Caco-2 (cell line): ENCODE measurements around the gene PLA2G4D. TPM values are rescaled to one million over a fixed set of nuclear protein-coding genes. Genes with fewer than 3 reads are reported as not detected.

Source experiments
- BruUV-seq: library from RNA; stranded (reverse); fragments of 400-500 nt; replicated peaks from 2 replicates; lab custom pipeline; 2021; lab: Mats Ljungman, UMichigan
- CTCF ChIA-PET: fragments of 300-600 bp; sonication (Branson Sonifier 250); formaldehyde crosslinking; loops from one replicate; lab custom pipeline; 2022; ENCODE audit warnings: antibody characterized with exemption; lab: Charles Lee
- POLR2A ChIA-PET: fragments of 300-600 bp; sonication (Branson Sonifier 250); formaldehyde crosslinking; loops from one replicate; lab custom pipeline; 2022; ENCODE audit warnings: antibody characterized with exemption; lab: Charles Lee
- DNase-seq, 2 experiments: peaks; one replicate each; pipeline versions ENCODE4 v3.0.0 to v3.0.0-alpha.2; 2020 to 2022
- H3K27me3 ChIP-seq: replicated peaks from 2 replicates; pipeline ENCODE4 v1.6.0; 2011; ENCODE audit warnings: low read length; ENCODE audit not compliant: control insufficient read depth, insufficient read depth
- H3K36me3 ChIP-seq: 2 replicates; pipeline ENCODE4 v1.5.1; 2011; ENCODE audit warnings: low read length; ENCODE audit not compliant: control insufficient read depth, insufficient read depth
- H3K4me1 ChIP-seq: fragments of 250-450 bp; sonication (Bioruptor Pico); 2 replicates; pipeline ENCODE4 v1.5.1; 2020; ENCODE audit warnings: mild to moderate bottlenecking
- H3K4me3 ChIP-seq: 2 replicates; pipeline ENCODE4 v1.5.1; 2011; ENCODE audit warnings: low read depth, mild to moderate bottlenecking, control low read depth, low read length
- H3K9me3 ChIP-seq: fragments of 250-450 bp; sonication (Bioruptor Pico); 2 replicates; pipeline ENCODE4 v1.5.1; 2020; ENCODE audit warnings: mild to moderate bottlenecking, moderate library complexity
- H3K27ac Mint-ChIP-seq: one replicate; pipeline ENCODE4 v1.8.0; 2022; ENCODE audit warnings: mixed read lengths; ENCODE audit not compliant: unreplicated experiment
- H3K27me3 Mint-ChIP-seq: one replicate; pipeline ENCODE4 v1.8.0; 2022; ENCODE audit warnings: mixed read lengths; ENCODE audit not compliant: insufficient read depth, unreplicated experiment
- H3K36me3 Mint-ChIP-seq: one replicate; pipeline ENCODE4 v1.8.0; 2022; ENCODE audit warnings: mild to moderate bottlenecking, mixed read lengths; ENCODE audit not compliant: insufficient read depth, unreplicated experiment
- H3K4me1 Mint-ChIP-seq: one replicate; pipeline ENCODE4 v1.8.0; 2022; ENCODE audit warnings: low read depth, mixed read lengths; ENCODE audit not compliant: unreplicated experiment
- H3K4me3 Mint-ChIP-seq: one replicate; pipeline ENCODE4 v1.8.0; 2022; ENCODE audit warnings: mild to moderate bottlenecking, moderate library complexity, mixed read lengths; ENCODE audit not compliant: unreplicated experiment
- H3K9me3 Mint-ChIP-seq: one replicate; pipeline ENCODE4 v1.8.0; 2022; ENCODE audit warnings: mixed read lengths; ENCODE audit not compliant: unreplicated experiment
- intact Hi-C: fragments of 100-400 bp; cut with micrococcal nuclease; formaldehyde crosslinking; loops from one replicate; pipeline ENCODE4 v1.10.0; 2022; ENCODE audit not compliant: unreplicated experiment
- total RNA-seq: library from RNA; stranded (reverse); gene quantifications from 2 replicates; pipeline ENCODE4 v1.2.3, GENCODE V29; 2022
- TF ChIP-seq, protein P1 (sequence below), 2 experiments: fragments of 200-600 bp in 1 of 2; IDR thresholded peaks; 1 replicate in 1 of 2; 2 replicates in 1 of 2; pipeline versions ENCODE4 v1.5.1 to v1.8.0; 2011 to 2022; ENCODE audit warnings: antibody characterized with exemption in 1 of 2, control low read depth in 1 of 2, inconsistent platforms in 1 of 2, low read depth in 1 of 2, low read length in 1 of 2, mild to moderate bottlenecking in 1 of 2, moderate library complexity in 1 of 2; ENCODE audit not compliant: insufficient read depth in 1 of 2, severe bottlenecking in 1 of 2, unreplicated experiment in 1 of 2

The PLA2G4D gene
- total RNA-seq, 1 experiment from 2014 or later = not detected

DNA sequence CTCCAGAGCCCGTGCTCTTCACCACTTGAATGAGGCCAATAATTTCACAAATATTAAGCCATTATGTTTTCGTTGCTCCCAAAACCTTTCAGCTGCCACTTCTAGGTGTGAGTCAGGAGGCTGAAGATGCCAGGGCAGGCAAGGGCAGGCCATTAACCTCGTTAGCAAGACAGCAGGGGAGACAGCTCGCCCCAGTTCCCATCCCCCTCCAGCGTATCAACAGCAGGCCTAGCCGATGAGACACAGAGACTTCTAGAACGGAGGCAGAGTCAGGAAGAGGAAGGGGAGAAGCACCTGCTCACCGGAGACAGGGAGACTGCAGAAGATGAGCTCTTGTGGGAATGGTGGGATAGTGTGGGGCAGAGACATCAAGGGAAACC lies 45.6 kb downstream of the PLA2G4D start:
- H3K9me3 Mint-ChIP-seq = no peaks in the 10 kb centered on the region
- Histone ChIP-seq H3K4me3 (no peak overlapping the region), H3K27me3 (no peaks in the 10 kb centered on the region), H3K9me3 (peaks cover 3% of the 10 kb centered on the region; the same call in 1 of the 2 replicates), H3K4me1 (peaks cover 53% of the 10 kb centered on the region), H3K36me3 (no peaks in the 10 kb centered on the region)
- H3K4me3 Mint-ChIP-seq = no peak overlapping the region
- no peaks in the 10 kb centered on the region for H3K27me3 Mint-ChIP-seq
- no peak for DNase-seq
- no TSS peak for BruUV-seq
- no peaks in the 10 kb centered on the region for H3K36me3 Mint-ChIP-seq
- intact Hi-C loops = no loop called here
- H3K4me1 Mint-ChIP-seq = peaks cover 49% of the 10 kb centered on the region
- peak overlapping the region; percentile 66 for H3K27ac Mint-ChIP-seq
- ChIA-PET CTCF (no interaction called here), POLR2A (no interaction called here)
- TF ChIP-seq, protein P1, sequence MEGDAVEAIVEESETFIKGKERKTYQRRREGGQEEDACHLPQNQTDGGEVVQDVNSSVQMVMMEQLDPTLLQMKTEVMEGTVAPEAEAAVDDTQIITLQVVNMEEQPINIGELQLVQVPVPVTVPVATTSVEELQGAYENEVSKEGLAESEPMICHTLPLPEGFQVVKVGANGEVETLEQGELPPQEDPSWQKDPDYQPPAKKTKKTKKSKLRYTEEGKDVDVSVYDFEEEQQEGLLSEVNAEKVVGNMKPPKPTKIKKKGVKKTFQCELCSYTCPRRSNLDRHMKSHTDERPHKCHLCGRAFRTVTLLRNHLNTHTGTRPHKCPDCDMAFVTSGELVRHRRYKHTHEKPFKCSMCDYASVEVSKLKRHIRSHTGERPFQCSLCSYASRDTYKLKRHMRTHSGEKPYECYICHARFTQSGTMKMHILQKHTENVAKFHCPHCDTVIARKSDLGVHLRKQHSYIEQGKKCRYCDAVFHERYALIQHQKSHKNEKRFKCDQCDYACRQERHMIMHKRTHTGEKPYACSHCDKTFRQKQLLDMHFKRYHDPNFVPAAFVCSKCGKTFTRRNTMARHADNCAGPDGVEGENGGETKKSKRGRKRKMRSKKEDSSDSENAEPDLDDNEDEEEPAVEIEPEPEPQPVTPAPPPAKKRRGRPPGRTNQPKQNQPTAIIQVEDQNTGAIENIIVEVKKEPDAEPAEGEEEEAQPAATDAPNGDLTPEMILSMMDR (IDR thresholded peaks at IDR 0.05; ENCODE audit: insufficient read depth in 1 of 2, low read depth in 1 of 2, low read length in 1 of 2, severe bottlenecking in 1 of 2, unreplicated experiment in 1 of 2) = no peak

DNA sequence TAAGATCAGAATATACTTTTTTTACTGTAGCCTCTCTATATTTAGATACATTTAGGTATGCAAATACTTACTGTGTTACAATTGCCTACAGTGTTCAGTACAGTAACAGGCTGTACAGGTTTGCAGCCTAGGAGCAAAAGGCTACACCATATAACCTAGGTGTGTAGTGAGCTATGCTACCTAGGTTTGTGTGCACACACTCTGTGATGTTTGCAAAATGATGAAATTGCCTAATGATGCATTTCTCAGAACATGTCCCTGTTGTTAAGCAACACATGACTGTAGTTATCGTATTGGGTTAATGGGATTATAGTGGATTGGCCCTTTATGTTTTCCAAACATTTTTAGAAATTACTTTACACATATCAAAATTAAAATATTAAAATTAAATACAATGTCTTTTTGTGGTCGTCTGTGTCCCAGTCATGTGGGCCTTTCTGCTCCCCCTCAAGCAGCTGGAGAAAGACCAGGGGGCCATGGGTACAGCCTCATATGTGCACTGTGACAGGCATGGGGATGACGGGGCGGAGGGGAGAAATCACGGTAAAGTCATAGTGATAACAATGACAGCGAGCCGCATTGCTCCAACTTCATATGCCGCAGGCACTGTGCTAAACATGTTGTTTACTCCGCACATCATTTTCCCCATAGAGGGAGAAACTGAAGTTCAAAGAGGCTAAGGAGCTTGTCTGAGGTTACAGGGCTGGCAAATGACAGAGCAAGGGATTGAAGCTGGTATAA lies 46.1 kb downstream of the PLA2G4D start:
- no TSS peak for BruUV-seq
- H3K4me3 ChIP-seq = no peak overlapping the region
- Mint-ChIP-seq H3K9me3 (no peaks in the 10 kb centered on the region), H3K27me3 (no peaks in the 10 kb centered on the region), H3K27ac (peak overlapping the region; percentile 66), H3K36me3 (no peaks in the 10 kb centered on the region), H3K4me1 (peaks cover 53% of the 10 kb centered on the region), H3K4me3 (no peak overlapping the region)
- peaks cover 54% of the 10 kb centered on the region for H3K4me1 ChIP-seq
- intact Hi-C loops = no loop called here
- H3K9me3 ChIP-seq = peaks cover 3% of the 10 kb centered on the region; the same call in 1 of the 2 replicates
- DNase-seq = no peak
- H3K27me3 ChIP-seq = no peaks in the 10 kb centered on the region
- TF ChIP-seq, protein P1 (IDR thresholded peaks at IDR 0.05; ENCODE audit: insufficient read depth in 1 of 2, low read depth in 1 of 2, low read length in 1 of 2, severe bottlenecking in 1 of 2, unreplicated experiment in 1 of 2) = no peak
- CTCF ChIA-PET = no interaction called here
- POLR2A ChIA-PET = no interaction called here
- no peaks in the 10 kb centered on the region for H3K36me3 ChIP-seq

DNA sequence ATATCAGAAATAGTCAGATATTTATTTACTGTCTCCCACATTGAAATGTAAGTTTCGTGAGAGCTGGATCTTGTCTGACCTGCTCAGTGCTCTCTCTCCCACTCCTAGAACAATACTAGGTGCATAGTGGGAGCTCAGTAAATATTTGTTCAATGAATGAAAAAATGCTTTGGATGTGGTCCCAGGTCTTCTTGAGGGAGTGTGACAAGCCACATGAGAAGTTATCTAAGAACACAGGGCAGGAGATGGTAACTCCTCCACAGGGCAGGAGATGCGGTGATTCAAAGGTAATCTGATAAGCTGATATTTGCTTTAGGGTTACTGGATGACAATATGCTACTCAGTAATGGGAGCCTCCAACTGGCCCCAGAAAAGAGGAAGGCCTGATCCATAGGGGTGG lies 47.8 kb downstream of the PLA2G4D start:
- Histone ChIP-seq H3K4me3 (no peak overlapping the region), H3K36me3 (no peaks in the 10 kb centered on the region), H3K4me1 (peaks cover 54% of the 10 kb centered on the region), H3K9me3 (peaks cover 3% of the 10 kb centered on the region; the same call in 1 of the 2 replicates), H3K27me3 (no peaks in the 10 kb centered on the region)
- ChIA-PET CTCF (interaction anchor here (0.6 to 1.8 kb wide), 8 partner anchors 11 to 958 kb away, joined by 3 to 16 read pairs (median 5); partner anchors contain the start of gene EHD4), POLR2A (interaction anchor here (1.0 to 1.2 kb wide), 3 partner anchors 11 to 346 kb away, joined by 3 to 5 read pairs (median 3); no protein-coding TSS in a partner anchor)
- Mint-ChIP-seq H3K4me3 (peak overlapping the region; percentile 57), H3K27me3 (no peaks in the 10 kb centered on the region), H3K4me1 (peaks cover 55% of the 10 kb centered on the region), H3K27ac (peak overlapping the region; percentile 94), H3K36me3 (no peaks in the 10 kb centered on the region), H3K9me3 (no peaks in the 10 kb centered on the region)
- DNase-seq = peak; percentile 85 to 88
- TF ChIP-seq, protein P1 (IDR thresholded peaks at IDR 0.05; ENCODE audit: insufficient read depth in 1 of 2, low read depth in 1 of 2, low read length in 1 of 2, severe bottlenecking in 1 of 2, unreplicated experiment in 1 of 2) = no peak
- intact Hi-C loops = loop anchor here (1.0 kb wide), 4 partner anchors 11 to 38 kb away; no protein-coding TSS in a partner anchor
- BruUV-seq = no TSS peak
